Choroid plexus epithelial cell (primary cell): ENCODE results near the gene TMEM30A.

ENCODE experiments used
- DNase-seq: peaks from one replicate; pipeline ENCODE4 v3.0.0-alpha.2; 2010; ENCODE audit warnings: low read depth
- H3K4me3 ChIP-seq: 2 replicates; pipeline ENCODE4 v1.5.1; 2011; ENCODE audit warnings: low read depth, mild to moderate bottlenecking, control low read depth, low read length, moderate library complexity
- TF ChIP-seq, protein P1 (sequence below): conservative IDR thresholded peaks from 2 replicates; pipeline ENCODE4 v1.5.1; 2011; ENCODE audit warnings: low read depth, mild to moderate bottlenecking, control low read depth, inconsistent platforms, low read length, moderate library complexity

TMEM30A gene

DNA sequence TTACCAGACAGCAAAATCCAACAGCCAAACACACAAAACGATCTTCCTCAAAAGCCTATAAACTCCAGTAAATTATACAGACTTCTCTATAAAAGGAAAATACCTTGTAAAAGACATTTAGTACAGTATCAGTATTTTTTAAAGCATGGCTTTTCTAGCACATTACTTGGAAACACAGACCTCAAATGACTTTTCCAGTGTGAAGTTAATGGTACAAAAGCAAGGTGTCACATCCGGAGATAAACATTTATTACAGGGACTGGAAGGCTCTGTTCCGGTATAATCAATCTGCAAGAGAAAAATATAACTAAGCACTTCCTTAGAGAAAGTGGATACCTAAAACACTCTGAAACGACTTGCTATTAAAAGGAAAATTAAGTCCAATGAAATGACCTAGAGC is 17.1 kb downstream of the TMEM30A start:
- TF ChIP-seq, protein P1, sequence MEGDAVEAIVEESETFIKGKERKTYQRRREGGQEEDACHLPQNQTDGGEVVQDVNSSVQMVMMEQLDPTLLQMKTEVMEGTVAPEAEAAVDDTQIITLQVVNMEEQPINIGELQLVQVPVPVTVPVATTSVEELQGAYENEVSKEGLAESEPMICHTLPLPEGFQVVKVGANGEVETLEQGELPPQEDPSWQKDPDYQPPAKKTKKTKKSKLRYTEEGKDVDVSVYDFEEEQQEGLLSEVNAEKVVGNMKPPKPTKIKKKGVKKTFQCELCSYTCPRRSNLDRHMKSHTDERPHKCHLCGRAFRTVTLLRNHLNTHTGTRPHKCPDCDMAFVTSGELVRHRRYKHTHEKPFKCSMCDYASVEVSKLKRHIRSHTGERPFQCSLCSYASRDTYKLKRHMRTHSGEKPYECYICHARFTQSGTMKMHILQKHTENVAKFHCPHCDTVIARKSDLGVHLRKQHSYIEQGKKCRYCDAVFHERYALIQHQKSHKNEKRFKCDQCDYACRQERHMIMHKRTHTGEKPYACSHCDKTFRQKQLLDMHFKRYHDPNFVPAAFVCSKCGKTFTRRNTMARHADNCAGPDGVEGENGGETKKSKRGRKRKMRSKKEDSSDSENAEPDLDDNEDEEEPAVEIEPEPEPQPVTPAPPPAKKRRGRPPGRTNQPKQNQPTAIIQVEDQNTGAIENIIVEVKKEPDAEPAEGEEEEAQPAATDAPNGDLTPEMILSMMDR: no peak
- no peak overlapping the region for H3K4me3 ChIP-seq
- no peak for DNase-seq

DNA sequence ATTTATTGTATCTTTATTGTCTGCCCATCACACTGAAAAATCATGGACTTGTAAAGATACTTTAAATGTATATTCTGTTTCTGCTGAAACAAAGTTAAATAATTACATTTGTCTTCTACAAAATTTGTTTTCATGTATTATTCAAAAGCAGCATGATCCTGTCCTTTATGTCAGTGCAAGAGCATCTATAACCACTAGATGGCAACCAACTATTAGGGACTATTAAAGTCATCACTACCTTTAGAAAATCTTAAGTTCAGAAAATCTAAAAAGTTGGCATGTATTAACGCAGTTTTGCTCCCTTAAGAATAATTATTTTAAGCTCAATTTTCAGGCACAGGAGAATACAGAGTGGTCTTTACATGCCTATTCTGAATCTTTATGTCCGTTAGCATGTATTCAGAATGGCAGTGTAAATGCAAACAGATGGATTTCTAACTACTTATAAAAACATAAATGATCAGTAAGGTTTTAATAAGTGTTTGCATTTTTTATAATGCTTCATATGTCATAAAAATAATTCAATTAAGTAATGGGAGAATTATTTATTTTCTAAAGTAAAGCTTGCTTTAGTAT is 17.8 kb downstream of the TMEM30A start:
- TF ChIP-seq, protein P1: peak; percentile 72
- peak; percentile 82 for DNase-seq
- no peak overlapping the region for H3K4me3 ChIP-seq

DNA sequence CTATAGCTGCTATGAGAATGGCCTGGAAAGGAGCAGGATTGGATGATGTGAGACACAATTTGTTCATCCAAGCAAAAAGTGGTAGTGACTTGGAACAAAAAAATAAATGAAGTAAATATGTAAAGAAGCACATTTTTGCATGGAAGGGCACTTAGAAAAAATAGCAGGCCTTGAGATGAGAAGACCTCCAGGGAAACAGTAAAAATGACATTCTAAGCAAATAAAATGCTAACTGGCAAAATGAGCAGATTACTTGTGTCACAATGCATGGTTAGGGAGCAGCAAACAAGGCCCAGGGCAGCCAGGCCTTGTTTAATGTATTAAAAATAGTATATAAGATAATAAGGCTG is 21.2 kb downstream of the TMEM30A start:
- TF ChIP-seq, protein P1: no peak
- no peak for DNase-seq
- no peak overlapping the region for H3K4me3 ChIP-seq

DNA sequence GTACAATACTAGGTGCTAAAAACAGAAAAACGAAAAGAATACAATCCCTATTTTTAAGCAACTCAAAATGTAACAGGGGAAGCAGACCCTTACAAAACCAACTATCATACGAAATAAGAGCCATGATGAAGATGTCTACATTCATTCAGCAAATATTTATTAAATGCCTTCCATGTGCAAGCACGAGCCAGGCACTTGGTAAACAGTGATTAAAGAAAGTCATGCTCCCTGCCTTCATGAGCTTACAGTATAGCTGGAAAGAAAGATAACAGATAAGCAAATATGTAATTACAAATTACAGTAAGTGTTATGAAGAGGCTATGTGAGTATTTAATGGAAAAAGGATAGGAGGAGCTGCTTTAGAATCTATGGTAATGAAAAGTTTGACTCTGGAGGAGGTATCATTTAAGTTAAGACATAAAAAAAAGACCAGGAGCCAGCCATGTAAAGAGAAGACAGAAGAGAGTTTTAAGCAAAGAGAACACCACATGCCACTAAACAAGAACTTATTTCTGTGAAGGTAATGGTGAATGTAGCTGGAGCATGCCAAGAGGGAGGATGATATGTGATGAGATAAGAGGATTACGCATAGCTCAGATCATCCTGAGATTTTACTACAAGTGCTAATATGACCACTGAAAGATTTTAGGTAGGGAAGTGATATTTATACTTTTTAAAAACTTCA is 21.7 kb downstream of the TMEM30A start:
- no peak for DNase-seq
- H3K4me3 ChIP-seq: no peak overlapping the region
- TF ChIP-seq, protein P1: no peak

DNA sequence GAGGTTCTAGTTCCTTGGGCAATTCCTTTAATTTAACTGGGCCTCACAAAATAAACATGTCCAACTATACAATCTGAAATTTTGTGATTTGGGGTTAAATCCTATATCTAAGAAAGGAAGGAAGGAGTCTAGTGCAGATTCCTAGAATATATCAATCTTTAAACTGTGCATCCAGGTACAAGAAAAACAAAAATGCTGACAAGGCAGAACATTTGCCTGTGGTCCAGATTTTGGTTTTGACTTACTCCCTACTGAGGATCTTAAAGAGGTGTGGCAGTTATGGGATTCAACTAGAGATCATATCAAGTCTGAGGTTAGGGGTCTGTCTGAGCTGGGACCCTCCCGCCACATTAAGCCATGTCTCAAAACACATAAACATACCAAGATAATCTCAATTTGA is 23.3 kb downstream of the TMEM30A start:
- no peak for DNase-seq
- TF ChIP-seq, protein P1: no peak
- no peak overlapping the region for H3K4me3 ChIP-seq

DNA sequence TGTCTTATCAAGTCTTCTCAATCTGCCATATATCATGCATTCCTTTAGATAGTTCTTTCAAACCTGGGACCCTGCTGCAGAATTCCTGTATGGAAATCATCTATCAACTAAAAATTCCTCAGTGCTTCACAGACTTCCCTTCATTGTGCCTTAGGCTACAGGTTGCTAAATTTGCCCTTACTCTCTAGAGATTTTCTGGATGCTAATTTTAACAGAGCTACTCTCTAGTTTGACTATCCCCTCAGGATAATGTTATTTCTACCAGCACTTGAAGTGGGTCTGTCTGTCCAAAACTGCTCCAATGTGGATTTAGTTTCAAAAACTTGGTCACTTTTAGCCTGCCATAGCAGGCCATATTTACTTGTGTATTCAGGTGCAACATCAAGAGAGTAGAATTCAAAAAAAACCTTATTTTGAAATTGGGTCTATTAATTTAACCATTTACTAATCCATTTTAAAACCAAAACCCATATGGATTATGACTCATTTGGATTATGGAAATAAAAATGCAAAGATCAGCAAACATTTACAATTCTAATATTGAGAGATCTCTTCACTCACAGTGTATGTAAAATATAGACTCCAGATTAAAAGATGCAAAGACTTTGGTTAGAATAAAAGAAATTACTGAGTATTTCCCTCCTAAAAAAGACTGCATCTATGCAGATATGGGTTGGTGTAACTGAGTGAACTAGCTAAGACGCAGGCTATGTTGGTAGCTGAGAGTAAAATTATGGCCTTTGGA is 27.1 kb downstream of the TMEM30A start:
- H3K4me3 ChIP-seq: no peak overlapping the region
- TF ChIP-seq, protein P1: no peak
- no peak for DNase-seq
